Activated T-helper 17 cell treated with anti-CD3 and anti-CD28 coated beads, Interleukin-2, amount 50 U/mL, for 72 hours (primary cell): ENCODE measurements around the gene ZNF695. TPM values are rescaled to one million over a fixed set of nuclear protein-coding genes. Genes with fewer than 3 reads are reported as not detected.

Experiments used
- total RNA-seq, 2 donors: library from RNA; stranded (reverse); gene quantifications; one replicate each; pipeline ENCODE4 v1.2.3, GENCODE V29; 2022

ZNF695 gene
- total RNA-seq, 2 donors from 2014 or later, result 0.15 to 0.58 TPM

Other genes with a start within 250 kb of the ZNF695 start
- gene AHCTF1, start 76.1 kb downstream of the ZNF695 start, total RNA-seq, result 10 to 100 TPM; 30.8 to 45.6 TPM
- gene ZNF670, start 70.8 kb upstream of the ZNF695 start, total RNA-seq, result 1 to 10 TPM; 2.7 to 3.3 TPM
- 1 to 10 TPM; 5.7 to 7.1 TPM for gene ZNF669, start 96.3 kb upstream of the ZNF695 start, total RNA-seq
- gene ZNF124, start 164.0 kb upstream of the ZNF695 start, total RNA-seq, result 10 to 100 TPM; 11.6 to 14.4 TPM
- not detected for gene VN1R5, start 248.0 kb upstream of the ZNF695 start, total RNA-seq